PC-3 (cell line): ENCODE results near the gene LMO4. TPM values are rescaled to one million over a fixed set of nuclear protein-coding genes. Genes with fewer than 3 reads are reported as not detected.

ENCODE experiments used
- ATAC-seq: fragments of 200-7000 bp; cut with Tn5 transposase; 2 replicates; pipeline ENCODE4 v1.9.1; 2020; ENCODE audit warnings: mild to moderate bottlenecking, moderate library complexity
- BruUV-seq: library from RNA; stranded (reverse); fragments of 400-500 nt; replicated peaks from 2 replicates; lab custom pipeline; 2021; lab: Mats Ljungman, UMichigan
- CTCF ChIA-PET: fragments of 300-600 bp; sonication (Branson Sonifier 250); formaldehyde crosslinking; loops from one replicate; lab custom pipeline; 2022; ENCODE audit warnings: antibody characterized with exemption; lab: Charles Lee
- POLR2A ChIA-PET: fragments of 300-600 bp; sonication (Branson Sonifier 250); formaldehyde crosslinking; loops from one replicate; lab custom pipeline; 2022; ENCODE audit warnings: antibody characterized with exemption; ENCODE audit not compliant: unreplicated experiment; lab: Charles Lee
- DNase-seq: peaks from one replicate; pipeline ENCODE4 v3.0.0-alpha.2; 2015
- H2AFZ ChIP-seq: fragments of 300-600 bp; sonication (generic); 2 replicates; pipeline ENCODE4 v1.6.0; 2016; ENCODE audit warnings: antibody characterized with exemption, low read length
- H3F3A ChIP-seq: fragments of 300-600 bp; sonication (generic); one replicate; pipeline ENCODE4 v1.6.0; 2017; ENCODE audit warnings: antibody characterized with exemption, low read length, control low read depth, mild to moderate bottlenecking; ENCODE audit not compliant: unreplicated experiment
- H3K27ac ChIP-seq: fragments of 300-600 bp; sonication (generic); 2 replicates; pipeline ENCODE4 v1.5.1; 2016; ENCODE audit warnings: mild to moderate bottlenecking, low read length
- H3K27me3 ChIP-seq: fragments of 300-600 bp; sonication (generic); 2 replicates; pipeline ENCODE4 v1.6.1; 2016; ENCODE audit warnings: low read length, mixed read lengths
- H3K36me3 ChIP-seq: fragments of 300-600 bp; sonication (generic); 2 replicates; pipeline ENCODE4 v1.6.1; 2016; ENCODE audit warnings: low read depth, mixed run types, low read length, mixed read lengths
- H3K4me1 ChIP-seq: fragments of 300-600 bp; sonication (generic); 2 replicates; pipeline ENCODE4 v1.5.1; 2016; ENCODE audit warnings: low read length; ENCODE audit not compliant: insufficient read depth
- H3K4me2 ChIP-seq: fragments of 300-600 bp; sonication (generic); 2 replicates; pipeline ENCODE4 v1.6.0; 2016; ENCODE audit warnings: low read length
- H3K4me3 ChIP-seq: fragments of 300-600 bp; sonication (generic); 2 replicates; pipeline ENCODE4 v1.5.1; 2016; ENCODE audit warnings: mild to moderate bottlenecking, low read length, mixed read lengths
- H3K79me2 ChIP-seq: fragments of 300-600 bp; sonication (generic); 2 replicates; pipeline ENCODE4 v1.6.1; 2017; ENCODE audit warnings: low read length, mixed read lengths
- H3K9ac ChIP-seq: fragments of 300-600 bp; sonication (generic); 2 replicates; pipeline ENCODE4 v1.6.0; 2016; ENCODE audit warnings: mild to moderate bottlenecking, low read length
- H3K9me2 ChIP-seq: fragments of 300-600 bp; sonication (generic); replicated peaks from 2 replicates; pipeline ENCODE4 v1.6.1; 2016; ENCODE audit warnings: mixed run types, low read length, mixed read lengths
- H3K9me3 ChIP-seq: fragments of 300-600 bp; sonication (generic); 2 replicates; pipeline ENCODE4 v1.6.1; 2016; ENCODE audit warnings: low read length, mixed read lengths
- H4K20me1 ChIP-seq: fragments of 300-600 bp; sonication (generic); 2 replicates; pipeline ENCODE4 v1.6.1; 2016; ENCODE audit warnings: low read length, mixed read lengths
- EZH2 ChIP-seq: fragments of 300-600 bp; sonication (generic); IDR thresholded peaks from one replicate; pipeline ENCODE4 v1.6.1; 2017; ENCODE audit warnings: antibody characterized with exemption, mild to moderate bottlenecking, low read length; ENCODE audit not compliant: unreplicated experiment
- EZH2phosphoT487 ChIP-seq: fragments of 300-600 bp; sonication (generic); IDR thresholded peaks from 2 replicates; pipeline ENCODE4 v1.6.1; 2018; ENCODE audit warnings: mild to moderate bottlenecking, antibody characterized with exemption, low read length, borderline replicate concordance
- intact Hi-C: fragments of 100-400 bp; cut with micrococcal nuclease; formaldehyde crosslinking; loops from 2 replicates; pipeline ENCODE4 v1.9.0; 2023
- total RNA-seq: library from RNA; depleted of rRNA; stranded (reverse); fragments of >200 nt; gene quantifications from 2 replicates; pipeline ENCODE4 v1.2.3, GENCODE V29; 2014
- TF ChIP-seq, protein P1 (sequence below): fragments of 300-600 bp; sonication (generic); conservative IDR thresholded peaks from 2 replicates; pipeline ENCODE4 v1.5.1; 2017; ENCODE audit warnings: antibody characterized with exemption, low read depth, mild to moderate bottlenecking, low read length

Gene LMO4
- total RNA-seq, 1 experiment from 2014 or later, result 41.5 TPM

DNA sequence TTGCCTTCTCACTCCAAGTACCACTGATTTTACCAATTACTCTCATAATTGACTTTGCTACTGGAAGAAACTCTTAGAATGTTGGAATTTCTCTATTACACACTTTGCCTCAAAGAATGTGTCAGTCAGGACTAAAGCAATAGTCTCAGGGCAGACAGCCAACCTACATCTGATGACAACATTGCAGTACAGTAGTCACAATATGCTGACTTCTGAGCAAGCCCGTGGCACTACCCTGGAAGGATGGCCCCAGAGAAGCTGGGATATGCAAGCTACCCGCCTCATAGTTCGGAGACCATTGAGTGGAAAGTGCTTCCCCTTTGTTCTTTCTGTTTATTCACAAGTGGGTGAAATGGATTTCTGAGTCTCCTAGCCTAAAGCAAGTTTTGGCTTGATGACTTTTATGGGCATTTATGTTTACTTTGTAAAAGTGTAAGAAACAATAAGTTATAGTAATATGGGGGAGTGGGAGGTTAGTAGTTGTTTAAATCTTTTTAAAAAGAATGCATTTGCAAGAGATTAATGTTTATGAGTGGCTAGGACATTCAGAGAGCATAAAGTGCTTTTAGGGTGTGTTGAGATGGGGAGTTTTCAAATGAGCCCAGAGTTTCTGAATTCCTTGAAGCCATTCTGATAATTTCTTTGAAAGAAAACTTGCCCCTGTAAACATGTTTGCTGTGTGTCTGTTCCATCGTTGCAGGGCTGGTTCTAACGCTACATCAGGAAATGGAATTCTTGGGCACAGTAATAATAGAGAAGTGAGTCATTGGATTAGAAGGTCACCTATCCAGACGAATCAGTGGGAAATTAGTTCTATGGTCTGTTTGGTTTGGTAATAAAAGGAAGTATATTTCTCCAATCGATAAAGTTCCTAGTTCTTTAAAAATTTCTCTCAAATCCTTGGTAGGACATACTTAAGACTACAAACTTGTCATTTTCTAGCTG, 63.8 kb downstream of the LMO4 start:
- peak; percentile 92 for ATAC-seq
- intact Hi-C loops, result loop anchor here (2.0 to 10.0 kb wide), 4 partner anchors 64 to 562 kb away; partner anchors contain the start of gene LMO4

DNA sequence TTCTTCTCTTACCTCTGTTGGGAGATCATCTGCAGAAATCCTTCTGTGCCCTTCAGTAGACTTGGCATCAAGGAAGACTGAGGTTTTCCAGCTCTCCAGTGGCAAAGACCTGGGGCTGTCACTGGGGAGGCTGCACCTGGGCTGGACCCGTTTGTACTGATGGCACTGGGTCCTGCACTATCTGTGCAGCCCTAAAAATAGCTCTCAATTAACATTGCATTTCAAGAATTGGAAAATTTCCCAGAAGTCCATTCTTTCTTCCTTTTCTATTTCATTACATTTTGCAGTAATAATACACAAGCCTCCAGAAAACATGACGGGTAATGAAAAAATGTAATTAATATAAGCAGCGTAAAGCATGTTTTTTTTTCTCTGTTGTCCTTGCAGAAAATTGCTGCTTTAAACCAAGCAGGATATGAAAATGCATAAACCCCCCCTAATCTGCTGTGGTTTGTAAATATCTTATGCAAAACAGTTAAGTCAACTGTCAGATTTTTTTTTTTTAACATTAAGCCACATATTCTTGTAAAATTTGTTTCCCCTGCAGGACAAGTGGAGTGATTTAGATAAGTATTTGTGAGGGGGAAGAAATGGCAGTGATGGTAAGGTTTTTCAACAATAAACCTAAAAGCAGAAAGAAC, 64.9 kb downstream of the LMO4 start:
- H3K9me2 ChIP-seq, result no peaks in the 10 kb centered on the region
- H3K9ac ChIP-seq, result peak overlapping the region; percentile 4; the same call in 1 of the 2 replicates
- H3K4me1 ChIP-seq, result peaks cover 27% of the 10 kb centered on the region
- no peaks in the 10 kb centered on the region for H4K20me1 ChIP-seq
- no peak for DNase-seq
- H3F3A ChIP-seq, result no peaks in the 10 kb centered on the region
- no peak for TF ChIP-seq EZH2
- TF ChIP-seq, protein P1, sequence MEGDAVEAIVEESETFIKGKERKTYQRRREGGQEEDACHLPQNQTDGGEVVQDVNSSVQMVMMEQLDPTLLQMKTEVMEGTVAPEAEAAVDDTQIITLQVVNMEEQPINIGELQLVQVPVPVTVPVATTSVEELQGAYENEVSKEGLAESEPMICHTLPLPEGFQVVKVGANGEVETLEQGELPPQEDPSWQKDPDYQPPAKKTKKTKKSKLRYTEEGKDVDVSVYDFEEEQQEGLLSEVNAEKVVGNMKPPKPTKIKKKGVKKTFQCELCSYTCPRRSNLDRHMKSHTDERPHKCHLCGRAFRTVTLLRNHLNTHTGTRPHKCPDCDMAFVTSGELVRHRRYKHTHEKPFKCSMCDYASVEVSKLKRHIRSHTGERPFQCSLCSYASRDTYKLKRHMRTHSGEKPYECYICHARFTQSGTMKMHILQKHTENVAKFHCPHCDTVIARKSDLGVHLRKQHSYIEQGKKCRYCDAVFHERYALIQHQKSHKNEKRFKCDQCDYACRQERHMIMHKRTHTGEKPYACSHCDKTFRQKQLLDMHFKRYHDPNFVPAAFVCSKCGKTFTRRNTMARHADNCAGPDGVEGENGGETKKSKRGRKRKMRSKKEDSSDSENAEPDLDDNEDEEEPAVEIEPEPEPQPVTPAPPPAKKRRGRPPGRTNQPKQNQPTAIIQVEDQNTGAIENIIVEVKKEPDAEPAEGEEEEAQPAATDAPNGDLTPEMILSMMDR, result no peak
- no peak for TF ChIP-seq EZH2phosphoT487
- ChIA-PET CTCF (no interaction called here), POLR2A (no interaction called here)
- intact Hi-C loops, result loop anchor here (2.0 to 10.0 kb wide), 4 partner anchors 65 to 561 kb away; partner anchors contain the start of gene LMO4
- H3K4me3 ChIP-seq, result no peak overlapping the region
- H3K27me3 ChIP-seq, result no peaks in the 10 kb centered on the region
- ATAC-seq, result no peak
- H3K9me3 ChIP-seq, result no peaks in the 10 kb centered on the region
- BruUV-seq, result no TSS peak
- H3K4me2 ChIP-seq, result peak overlapping the region; percentile 75
- peak overlapping the region; percentile 82 for H3K27ac ChIP-seq
- no peak overlapping the region for H2AFZ ChIP-seq
- no peaks in the 10 kb centered on the region for H3K79me2 ChIP-seq
- H3K36me3 ChIP-seq, result no peaks in the 10 kb centered on the region

More for the DNA sequence above, 63.8 kb downstream of the LMO4 start:
- peak overlapping the region; percentile 75 for H3K4me2 ChIP-seq
- BruUV-seq, result no TSS peak
- no peaks in the 10 kb centered on the region for H3F3A ChIP-seq
- H3K9ac ChIP-seq, result peak overlapping the region; percentile 4; the same call in 1 of the 2 replicates
- peaks cover 21% of the 10 kb centered on the region for H3K4me1 ChIP-seq
- CTCF ChIA-PET, result interaction anchor here (0.5 kb wide), 1 partner anchor 33 kb away, joined by 3 read pairs; no protein-coding TSS in a partner anchor
- peak; percentile 89 for DNase-seq
- peak overlapping the region; percentile 82 for H3K27ac ChIP-seq
- H3K27me3 ChIP-seq, result no peaks in the 10 kb centered on the region
- TF ChIP-seq EZH2 (no peak), EZH2phosphoT487 (no peak)
- TF ChIP-seq, protein P1, result no peak; the same call in 1 of the 2 replicates
- H3K4me3 ChIP-seq, result peak overlapping the region; percentile 42
- H3K9me3 ChIP-seq, result no peaks in the 10 kb centered on the region
- POLR2A ChIA-PET, result no interaction called here
- H2AFZ ChIP-seq, result peak overlapping the region; percentile 40; the same call in 1 of the 2 replicates
- no peaks in the 10 kb centered on the region for H3K79me2 ChIP-seq
- H4K20me1 ChIP-seq, result no peaks in the 10 kb centered on the region
- H3K36me3 ChIP-seq, result no peaks in the 10 kb centered on the region
- no peaks in the 10 kb centered on the region for H3K9me2 ChIP-seq
